ENCODE data around the gene CST9L.

Gene CST9L

DNA sequence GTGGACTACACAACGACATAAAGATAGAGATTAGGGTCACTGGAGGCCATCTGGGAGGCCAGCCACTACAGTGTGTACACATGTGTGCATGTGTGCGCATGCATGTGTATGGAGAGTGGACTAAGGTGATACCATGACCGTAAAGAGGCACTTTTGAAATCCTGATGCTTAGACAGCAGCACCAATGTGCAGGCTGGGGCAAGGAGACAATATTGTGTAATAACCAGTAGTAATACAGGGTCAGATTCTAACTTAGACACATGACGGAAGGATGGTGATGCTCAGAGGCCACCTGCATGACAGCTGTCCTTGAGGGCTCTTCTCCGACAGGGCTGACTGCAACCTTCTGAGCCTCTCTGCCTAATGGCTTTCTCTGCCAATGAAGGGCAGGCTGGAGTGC, 25.5 kb downstream of the CST9L start:
- no peak for DNase-seq

DNA sequence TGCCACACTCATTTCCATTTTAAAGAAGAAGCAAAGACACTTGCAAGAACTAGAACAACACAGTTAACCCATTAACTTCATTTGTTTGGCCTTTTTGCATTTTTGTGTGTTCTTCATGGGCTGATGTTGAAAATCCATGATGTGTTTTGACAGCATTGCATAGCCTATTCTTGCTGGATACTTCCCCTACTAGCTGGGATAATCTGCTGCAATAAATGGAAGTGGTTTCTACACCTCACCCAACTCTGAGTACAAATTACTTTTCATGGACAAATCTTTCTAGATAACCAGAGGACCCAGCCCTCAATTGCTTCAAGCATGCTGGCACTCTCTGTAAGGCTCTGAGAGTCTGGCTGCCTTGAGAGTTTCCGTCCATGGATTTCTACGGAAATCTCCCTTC, 26.5 kb downstream of the CST9L start:
- DNase-seq: no peak

DNA sequence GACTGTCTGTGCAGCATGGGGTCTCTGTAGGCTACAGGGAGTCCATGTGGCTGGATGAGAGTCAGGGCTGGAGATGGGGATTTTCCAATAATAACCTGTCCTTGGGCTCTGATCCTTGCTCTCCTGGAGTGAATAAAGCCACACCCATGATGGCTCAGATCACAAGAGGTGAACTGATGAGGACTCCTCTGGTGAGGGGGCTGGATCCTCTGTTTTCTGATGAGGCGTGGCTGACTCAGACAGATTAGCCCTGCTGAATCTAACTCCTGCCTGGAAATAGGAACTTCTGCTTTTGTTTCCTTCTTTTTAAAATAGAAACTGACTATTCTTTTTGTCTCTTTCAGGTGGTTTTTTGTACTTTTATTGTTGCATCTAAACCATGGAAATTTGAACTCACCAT, 27.0 kb downstream of the CST9L start:
- peak; percentile 20 for DNase-seq

DNA sequence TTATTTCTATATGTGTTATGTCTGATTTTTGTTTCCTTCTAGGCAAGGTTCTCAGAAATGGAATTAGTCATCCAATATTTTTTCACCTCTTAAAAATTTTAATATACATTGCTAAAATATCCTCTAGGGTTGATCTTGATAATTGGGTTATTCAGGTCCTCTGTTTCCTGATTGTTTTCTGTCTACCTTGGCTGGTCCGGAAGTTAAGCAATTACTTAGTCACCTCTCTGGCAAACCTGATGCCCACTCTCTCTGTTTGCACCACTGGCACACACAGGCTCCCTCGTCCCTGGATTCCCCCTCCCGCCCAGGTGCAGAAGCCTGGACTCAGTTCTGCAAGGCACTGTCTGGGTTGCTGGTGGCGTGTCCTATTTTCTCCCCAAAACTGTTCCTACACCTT, 27.7 kb downstream of the CST9L start:
- no peak for DNase-seq

DNA sequence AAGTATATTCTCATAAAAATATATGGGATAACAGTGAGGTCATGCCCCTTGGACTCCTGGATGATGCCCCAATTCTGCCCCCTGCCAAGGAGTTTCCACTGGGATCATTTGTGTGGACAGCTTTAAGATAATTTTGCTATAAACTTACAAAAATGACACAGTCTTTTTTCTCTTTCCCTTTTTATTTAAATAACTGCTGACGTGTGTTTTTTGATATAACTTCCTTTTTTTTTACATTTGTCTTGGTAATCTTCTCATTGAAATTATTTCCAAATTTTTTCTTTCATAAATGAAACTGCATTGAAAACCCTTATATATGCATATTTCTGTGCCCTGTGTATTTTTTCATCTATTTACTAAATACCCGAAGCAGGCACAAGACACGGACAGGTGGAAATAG, 31.3 kb downstream of the CST9L start:
- no peak for DNase-seq

DNA sequence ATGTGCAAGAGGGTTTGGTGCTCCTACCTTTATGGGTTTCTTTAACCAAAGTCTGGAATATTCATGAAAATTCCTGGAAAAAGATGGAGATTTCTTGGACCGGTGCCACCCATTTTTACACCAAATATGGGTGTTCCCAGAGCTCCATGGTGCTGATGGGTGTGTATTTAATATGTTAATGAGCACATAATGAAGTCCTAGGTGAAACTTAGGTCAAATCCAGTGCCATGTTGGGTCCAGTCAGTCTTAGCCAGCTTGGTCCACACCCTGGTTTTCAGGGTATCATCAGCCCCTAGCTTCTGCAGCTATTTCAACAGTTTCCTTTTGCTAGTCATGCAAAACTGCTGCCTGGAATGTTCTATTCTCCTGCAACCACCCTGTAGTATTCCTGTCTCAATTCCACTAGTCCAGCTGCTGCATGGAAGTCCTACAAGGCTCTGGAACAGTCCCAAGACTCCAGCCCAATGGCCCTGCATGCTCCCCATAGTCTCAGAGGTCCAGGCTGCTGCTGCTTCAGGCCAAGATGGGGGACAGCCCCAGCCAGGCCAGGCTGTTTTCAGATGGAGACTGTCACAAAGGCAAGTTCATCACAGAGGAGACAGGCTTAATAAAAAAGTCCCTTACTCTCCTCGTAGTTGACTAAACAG, 31.8 kb downstream of the CST9L start:
- DNase-seq: no peak

DNA sequence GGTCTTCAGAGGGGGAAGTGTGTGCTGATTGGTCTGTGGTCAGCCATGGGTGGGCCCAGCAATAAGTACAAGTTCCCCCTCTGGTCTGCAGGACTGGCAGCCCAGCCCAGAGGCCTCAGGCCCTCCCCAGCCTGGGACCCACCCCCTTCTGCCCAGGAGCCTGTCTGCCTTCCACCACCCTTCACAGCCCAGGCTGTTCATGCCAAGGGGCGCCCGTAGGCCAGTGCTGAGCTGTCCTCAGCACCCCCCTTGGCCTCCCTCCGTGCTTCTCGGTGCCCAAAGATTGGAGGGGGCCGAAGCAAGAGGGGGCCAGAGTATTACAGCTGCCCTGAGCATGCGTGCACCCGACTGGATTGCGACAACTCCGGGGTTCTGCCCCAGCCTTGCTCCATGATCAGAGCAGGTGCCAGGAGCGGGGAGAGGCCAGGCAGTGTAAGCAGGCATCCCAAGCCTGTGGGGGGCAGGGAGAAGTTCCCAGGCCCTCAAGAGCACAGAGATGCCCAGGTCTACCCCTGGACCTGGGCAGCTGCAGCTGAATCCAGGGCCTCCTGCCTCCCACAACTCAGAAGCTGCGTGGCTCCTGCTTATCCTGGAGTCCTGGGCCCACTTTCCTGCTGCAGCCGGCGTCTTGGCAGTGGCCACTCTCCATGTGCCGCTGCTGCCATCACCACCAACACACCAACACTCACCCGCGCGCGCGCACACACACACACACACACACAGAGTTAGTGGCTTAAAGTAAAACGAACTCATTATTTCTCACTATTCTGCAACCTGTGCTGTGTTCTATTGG, 33.3 kb downstream of the CST9L start:
- DNase-seq: no peak

DNA sequence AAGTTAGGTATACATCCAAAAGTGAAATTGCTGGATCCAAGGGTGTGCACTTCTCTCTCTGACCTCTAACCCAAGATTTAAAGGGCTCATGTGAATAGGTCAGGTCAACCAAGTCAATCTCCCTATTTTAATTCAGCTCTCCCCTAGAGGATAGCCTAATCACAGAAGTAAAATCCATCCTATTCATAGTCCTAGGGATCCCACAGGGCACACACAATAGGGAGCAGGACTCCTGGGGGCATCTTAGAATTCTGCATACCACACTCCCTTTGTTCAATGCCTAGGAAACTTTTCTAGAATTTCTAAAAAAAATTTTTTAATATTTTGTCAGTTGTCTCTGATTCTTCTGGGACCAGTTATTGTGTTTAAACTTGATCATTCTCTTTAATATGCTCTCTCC, 35.1 kb downstream of the CST9L start:
- no peak for DNase-seq

DNA sequence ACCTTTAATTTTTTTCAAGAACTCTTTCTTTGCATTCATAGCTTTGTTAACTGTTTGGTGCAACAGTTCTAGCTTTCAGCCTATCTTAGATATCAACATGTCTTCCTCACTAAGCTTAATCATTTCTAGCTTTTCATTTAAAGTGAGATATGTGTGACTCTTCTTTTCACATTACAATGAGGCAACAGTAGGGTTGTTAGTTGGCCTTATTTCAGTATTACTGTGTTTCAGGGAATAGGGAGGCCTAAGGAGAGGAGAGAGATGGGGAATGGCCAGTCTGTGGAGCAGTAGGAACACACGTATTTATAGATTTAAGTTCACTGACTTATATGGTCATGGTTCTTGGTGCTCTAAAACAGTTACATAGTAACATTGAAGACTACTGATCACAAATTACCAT, 35.8 kb downstream of the CST9L start:
- DNase-seq: no peak

DNA sequence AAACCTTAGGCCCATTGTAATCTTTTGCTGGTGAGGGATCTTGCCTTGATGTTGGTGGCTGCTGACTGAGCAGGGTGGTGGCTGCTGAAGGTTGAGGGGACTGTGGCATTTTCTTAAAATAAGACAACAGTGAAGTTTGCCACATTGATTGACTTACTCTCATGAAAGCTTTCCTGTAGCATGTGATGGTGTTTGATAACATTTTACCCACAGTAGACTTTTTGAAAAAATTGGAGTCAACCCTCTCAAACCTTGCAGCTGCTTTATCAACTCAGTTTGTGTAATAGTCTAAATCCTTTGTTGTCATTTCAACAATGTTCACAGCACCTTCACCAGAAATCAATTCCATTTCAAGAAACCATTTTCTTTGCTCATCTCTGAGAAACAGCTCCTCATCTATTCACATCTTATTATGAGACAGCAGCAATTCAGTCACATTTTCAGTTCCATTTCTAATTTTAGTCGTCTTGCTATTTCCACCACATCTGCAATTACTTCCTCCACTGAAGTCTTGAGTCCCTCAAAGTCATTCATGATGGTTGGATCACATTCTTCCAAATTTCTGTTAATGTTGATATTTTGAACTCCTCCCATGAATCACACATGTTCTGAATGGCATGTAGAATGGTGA, 37.2 kb downstream of the CST9L start:
- no peak for DNase-seq

DNA sequence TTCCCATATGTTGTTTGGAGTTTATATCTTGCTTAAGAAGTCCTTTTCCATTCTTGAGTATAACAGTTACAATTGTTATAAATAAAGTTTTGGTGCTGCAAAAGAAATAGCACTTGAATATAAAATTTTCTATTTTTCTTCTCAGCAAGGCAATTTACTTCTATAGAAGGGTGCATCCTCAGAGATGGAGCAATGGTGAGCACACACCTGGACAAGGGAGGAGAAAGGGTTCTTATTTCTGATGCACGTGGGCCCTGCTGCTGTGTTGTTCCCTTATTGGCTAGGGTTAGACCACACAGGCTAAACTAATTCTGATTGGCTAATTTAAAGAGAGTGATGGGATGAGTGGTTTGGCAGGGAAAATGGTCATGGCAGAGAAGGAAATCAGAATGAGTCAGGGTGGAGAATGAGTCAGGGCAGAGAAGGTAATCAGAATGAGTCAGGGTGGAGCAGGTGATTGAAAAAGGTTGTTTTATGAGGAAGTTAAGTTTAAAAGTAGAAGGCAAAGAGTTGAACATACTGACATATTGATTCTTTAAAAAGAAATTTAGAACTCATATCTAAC, 39.3 kb downstream of the CST9L start:
- DNase-seq: no peak

DNA sequence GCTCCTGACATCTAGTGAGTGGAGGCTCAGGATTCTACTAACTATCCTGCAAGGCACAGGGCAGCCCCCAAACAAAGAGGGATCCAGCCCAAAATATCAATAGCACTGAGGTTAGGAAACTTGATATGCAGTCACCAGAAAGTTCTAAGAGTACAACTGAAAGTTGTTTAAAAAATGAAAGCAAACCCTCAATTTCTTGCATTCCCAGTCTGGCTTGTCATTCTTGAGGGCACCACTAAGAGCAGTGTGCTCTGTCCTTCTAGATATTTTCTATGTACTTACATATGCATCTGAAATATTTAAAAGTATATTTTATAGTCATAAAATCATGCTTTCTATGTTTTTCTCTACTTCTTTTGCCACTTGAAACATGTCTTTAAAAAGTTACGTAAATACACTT, 41.4 kb downstream of the CST9L start:
- no peak for DNase-seq

DNA sequence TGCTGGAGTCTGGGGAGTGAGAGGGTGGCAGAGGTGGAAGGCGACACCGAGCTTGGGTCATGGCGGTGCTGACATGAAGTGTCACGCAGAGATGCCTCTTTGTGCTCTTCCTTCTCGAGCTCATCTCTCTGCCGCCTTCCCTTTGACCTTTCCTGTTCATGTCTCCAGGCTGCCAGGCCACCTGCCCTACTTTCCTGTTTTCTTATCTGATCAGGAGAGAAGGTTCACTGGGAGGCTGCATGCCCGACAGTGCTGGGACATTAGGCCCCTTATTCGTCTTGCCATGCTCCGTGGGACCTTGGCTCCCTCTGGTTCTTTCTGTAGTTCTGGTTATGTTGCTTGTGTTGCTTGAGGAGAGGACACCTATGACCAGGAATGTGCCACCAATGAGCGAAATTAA, 44.1 kb downstream of the CST9L start:
- no peak for DNase-seq

DNA sequence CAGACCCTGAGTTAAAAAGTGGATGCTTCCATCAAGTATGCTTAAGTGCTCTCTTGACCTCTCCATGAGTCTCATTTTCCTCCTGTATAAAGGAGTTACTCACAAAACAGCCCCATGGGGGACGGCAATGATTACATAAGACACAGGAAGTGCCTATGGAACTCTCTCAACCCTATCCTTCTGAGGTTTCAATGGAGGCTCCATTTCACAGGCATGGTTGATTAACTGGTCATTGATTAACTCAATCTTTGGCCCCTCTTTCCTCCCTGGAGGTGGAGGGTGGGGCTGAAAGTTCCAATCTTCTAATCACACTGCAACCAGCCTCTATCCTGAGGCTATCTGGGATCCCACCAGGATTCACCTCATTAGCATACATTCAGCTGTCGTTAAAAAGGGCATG, 48.1 kb downstream of the CST9L start:
- peak; percentile 29 for DNase-seq

DNA sequence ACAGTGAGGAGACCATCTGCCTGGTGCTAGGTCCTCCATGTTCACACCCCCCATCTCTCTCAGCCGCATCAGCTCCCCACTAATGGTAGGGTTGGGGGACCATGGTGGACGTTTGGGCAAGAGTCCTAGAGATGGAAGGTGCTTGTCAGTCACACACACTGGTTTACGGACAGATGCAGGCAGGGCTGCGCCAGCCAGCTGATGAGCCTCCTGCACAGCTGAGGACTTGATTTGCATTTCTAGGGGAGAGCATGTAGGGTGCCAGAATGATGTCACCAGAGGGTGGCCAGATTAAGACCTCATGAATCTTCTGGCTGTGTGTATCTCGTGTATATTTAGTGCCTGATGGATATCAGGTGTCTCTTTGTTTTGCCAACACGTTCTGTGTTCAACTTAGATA, 48.7 kb downstream of the CST9L start:
- no peak for DNase-seq

DNA sequence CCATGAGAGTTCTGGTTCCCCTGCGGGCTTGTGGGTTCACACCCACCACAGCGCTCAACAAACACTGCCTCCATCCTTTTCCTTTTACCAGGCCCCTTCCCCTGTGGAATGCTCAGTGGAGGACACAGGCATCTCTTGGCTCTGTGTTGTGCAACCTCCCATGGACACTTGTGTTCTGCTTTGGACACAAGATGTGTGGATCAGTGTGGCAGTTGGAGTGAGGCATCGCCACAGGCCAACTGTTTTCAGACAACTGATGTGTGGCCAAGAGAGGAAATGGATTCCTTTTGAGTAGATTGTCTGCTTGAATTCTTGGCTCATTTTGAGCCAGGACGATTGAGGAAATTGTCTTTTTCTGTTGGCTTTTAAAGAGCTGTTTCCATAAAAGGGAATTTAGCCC, 50.6 kb downstream of the CST9L start:
- DNase-seq: no peak

DNA sequence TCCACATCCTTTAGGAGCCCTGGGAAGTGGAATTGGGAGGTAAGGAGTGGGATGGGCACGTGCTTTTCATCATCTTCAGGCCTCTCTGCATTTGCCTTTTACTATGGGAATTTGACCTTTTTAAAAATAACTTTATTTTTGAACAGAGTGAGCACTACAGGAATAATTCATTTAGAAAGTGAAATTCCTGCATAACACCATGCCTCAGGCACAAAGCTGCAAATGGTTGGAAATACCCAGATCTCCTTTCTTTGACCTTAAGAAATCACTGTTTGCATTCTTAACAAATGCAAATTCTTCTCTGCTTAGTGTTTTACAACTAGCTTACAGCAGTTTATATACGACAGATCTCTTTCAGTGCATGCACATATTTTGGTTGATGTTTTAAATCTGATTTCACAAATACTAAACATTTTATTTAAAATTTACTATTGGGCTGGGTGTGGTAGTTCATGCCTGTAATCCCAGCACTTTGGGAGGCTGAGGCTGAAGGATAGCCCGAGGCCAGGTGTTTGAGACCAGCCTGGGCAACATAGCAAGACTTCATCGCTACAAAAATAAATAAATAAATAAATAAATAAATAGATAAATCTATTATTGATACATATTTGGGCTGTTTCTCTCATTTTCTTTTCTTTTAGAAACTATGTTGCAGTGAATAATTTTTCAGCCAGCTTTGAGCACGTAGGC, 52.9 kb downstream of the CST9L start:
- no peak for DNase-seq

DNA sequence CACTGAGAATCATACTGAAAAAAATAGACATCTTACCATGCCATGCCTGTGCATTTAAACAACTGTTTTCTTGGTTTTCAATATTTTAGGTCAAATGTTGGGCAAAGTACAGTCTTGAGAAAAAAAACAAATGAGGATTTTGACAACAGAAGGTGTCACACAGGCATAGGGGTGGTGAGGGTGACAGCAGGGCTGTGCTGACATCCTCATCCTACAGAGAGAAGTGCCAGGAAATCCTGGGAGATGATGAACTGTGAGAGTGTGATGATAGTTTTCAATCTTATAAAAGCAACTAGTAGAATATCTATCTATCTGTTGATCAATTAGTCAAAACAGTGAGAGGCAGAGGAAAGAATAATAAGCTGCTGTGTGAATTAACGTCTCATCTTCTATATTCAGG, 53.4 kb downstream of the CST9L start:
- no peak for DNase-seq
